Cardiac septum (tissue), 1 donor: ENCODE data around the gene ATP6V1G3. TPM values are rescaled to one million over a fixed set of nuclear protein-coding genes. Genes with fewer than 3 reads are reported as not detected.
"Not testable (repeated sequence)": the region's sequence is repeated elsewhere in the genome, so short reads cannot be mapped to it uniquely, and the experiment has no call there.

Source experiments
- DNase-seq: peaks from one replicate; pipeline ENCODE4 v3.0.0-alpha.2; 2020; ENCODE audit warnings: low spot score
- intact Hi-C: fragments of 100-400 bp; cut with DNase I; formaldehyde crosslinking; loops from one replicate; pipeline ENCODE4 v1.14.0; 2022
- total RNA-seq: library from RNA; stranded (reverse); fragmentation: NEBNext Ultra II Directional; extraction: Animal tissue kit (Norgen Biotek cat#: 25700); gene quantifications from one replicate; pipeline ENCODE4 v1.2.1, GENCODE V29; 2021
- donor health status: DM: no; HTN: no; CAD: no.

ATP6V1G3 gene
- total RNA-seq, 1 donor from 2014 or later, result not detected

- intact Hi-C loops, result no loop called here
Observed at GRCh38 chr1:198544265-198544664, 3.8 kb upstream of the ATP6V1G3 start.

DNA sequence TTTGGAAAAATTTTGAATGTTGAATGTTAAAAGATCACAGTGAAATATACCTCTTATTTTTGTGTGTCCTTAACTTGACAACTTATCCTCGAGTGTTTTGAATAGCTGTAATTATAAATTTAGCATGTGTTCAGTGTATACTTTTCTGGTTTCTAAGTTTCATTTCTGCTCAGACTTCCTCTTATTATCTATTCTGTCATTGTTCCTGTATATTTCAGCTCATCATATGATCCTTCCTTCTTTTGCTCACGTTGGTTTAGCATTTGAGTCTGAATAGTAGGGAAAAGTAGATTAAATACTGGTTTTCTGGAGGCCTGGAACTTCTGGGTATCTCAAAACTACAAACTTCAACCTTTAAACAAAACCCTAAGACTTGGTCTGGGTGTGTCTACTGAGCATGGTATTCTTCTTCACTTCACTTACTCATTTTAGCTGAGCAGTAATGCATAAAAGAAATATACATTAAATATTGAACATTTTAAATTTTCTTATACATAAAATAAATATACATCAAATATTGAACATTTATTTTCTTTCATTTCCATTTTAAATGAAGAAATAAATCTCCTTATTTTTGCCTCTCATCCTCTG, 3.3 kb upstream of the ATP6V1G3 start:
- intact Hi-C loops, result no loop called here
- no peak for DNase-seq

More at GRCh38 chr1:198544265-198544664, 3.8 kb upstream of the ATP6V1G3 start:
- no peak for DNase-seq

GRCh38 chr1:198542632-198543031, 2.2 kb upstream of the ATP6V1G3 start:
- no peak for DNase-seq
- intact Hi-C loops, result no loop called here

GRCh38 chr1:198541737-198542136, 1.3 kb upstream of the ATP6V1G3 start:
- intact Hi-C loops, result no loop called here
- DNase-seq, result no peak

- DNase-seq, result no peak
- intact Hi-C loops, result no loop called here
Observed at GRCh38 chr1:198538579-198539364, 1.7 kb downstream of the ATP6V1G3 start.

- intact Hi-C loops, result no loop called here
- no peak for DNase-seq
Observed at GRCh38 chr1:198535631-198536030, 4.8 kb downstream of the ATP6V1G3 start.

DNA sequence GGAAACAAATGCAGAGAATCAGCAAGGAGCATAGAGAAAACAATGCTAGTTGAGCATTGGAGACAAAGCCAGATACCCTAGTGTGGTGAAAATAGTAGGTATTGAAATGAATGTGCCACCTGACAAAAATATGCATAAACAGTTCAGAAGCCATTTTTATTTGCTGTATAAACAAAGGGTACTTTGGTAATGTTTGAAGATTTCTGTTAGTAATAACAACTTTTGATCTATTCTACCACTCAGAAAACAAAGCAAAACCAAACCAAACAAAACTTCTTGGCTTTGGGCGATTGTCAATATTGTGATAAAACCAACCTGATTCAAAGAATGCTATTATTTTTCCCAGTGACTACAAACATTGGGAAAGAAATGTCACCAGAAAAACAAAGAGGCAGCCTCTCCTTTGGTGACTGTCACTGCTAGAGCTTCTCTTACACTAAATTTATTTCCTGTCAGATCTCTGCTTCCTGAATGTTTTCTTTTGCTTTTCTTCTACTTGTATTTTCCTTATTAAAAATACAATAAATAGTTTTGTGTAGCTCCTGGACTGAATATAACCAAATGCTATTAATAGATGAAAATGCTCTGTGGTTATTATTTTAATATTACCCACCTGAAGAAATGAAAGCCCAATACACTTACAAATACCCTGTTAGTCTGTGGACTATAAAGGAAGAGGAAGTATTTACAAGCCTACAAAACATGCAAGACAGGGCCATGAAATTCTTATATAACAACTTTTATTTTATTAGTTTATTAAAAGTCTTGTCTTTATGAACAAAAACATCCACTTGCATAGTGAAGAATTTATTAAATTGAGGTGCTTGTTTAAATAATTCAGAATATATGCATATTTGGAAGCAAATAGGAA, 5.7 kb downstream of the ATP6V1G3 start:
- intact Hi-C loops, result no loop called here

GRCh38 chr1:198531891-198532290, 8.6 kb downstream of the ATP6V1G3 start:
- no peak for DNase-seq
- intact Hi-C loops, result no loop called here

More for the DNA sequence above, 5.7 kb downstream of the ATP6V1G3 start:
- no peak for DNase-seq

GRCh38 chr1:198530953-198531352, 9.5 kb downstream of the ATP6V1G3 start:
- intact Hi-C loops, result no loop called here
- no peak for DNase-seq

- no peak for DNase-seq
Observed at GRCh38 chr1:198529414-198529813, 11.1 kb downstream of the ATP6V1G3 start.

DNA sequence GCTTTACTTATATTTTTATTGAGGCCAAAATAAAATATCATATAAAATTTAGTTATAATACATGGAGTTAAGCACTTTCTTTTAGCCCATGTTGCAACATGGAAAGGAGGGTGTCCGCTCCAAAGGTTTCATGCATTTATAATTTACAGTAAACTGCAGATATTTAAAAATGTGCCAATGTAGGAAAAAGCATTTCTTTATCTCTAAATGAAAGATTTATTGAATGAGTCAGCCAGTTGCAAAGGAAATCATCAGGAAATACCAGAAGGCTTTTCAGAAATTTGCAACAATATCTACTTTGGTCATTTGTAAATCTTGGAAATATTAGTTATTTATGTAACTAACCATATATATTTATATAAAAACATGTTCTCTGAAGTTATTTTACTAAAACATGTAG, 12.1 kb downstream of the ATP6V1G3 start:
- intact Hi-C loops, result no loop called here
- DNase-seq, result no peak

More at GRCh38 chr1:198529414-198529813, 11.1 kb downstream of the ATP6V1G3 start:
- intact Hi-C loops, result no loop called here

GRCh38 chr1:198524556-198524955, 15.9 kb downstream of the ATP6V1G3 start:
- intact Hi-C loops, result no loop called here

DNA sequence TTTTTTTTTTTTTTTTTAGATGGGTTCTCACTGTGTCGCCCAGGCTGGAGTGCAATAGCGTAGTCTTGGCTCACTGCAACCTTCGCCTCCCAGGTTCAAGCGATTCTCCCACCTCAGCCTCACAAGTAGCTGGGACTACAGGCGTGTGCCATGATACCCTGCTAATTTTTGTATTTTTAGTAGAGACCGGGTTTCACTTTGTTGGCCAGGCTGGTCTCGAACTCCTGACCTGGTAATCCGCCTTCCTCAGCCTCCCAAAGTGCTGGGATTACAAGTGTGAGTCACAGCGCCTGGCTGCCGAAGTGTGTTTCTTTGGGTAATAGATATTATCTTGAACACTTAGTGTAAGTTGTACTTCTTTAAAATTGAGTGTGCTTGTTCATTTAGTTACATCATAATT, 16.4 kb downstream of the ATP6V1G3 start:
- intact Hi-C loops, DNase-seq: not testable (repeated sequence)

More at GRCh38 chr1:198524556-198524955, 15.9 kb downstream of the ATP6V1G3 start:
- DNase-seq, result no peak

GRCh38 chr1:198523182-198523950, 17.1 kb downstream of the ATP6V1G3 start:
- intact Hi-C loops, result no loop called here
- DNase-seq, result no peak

DNA sequence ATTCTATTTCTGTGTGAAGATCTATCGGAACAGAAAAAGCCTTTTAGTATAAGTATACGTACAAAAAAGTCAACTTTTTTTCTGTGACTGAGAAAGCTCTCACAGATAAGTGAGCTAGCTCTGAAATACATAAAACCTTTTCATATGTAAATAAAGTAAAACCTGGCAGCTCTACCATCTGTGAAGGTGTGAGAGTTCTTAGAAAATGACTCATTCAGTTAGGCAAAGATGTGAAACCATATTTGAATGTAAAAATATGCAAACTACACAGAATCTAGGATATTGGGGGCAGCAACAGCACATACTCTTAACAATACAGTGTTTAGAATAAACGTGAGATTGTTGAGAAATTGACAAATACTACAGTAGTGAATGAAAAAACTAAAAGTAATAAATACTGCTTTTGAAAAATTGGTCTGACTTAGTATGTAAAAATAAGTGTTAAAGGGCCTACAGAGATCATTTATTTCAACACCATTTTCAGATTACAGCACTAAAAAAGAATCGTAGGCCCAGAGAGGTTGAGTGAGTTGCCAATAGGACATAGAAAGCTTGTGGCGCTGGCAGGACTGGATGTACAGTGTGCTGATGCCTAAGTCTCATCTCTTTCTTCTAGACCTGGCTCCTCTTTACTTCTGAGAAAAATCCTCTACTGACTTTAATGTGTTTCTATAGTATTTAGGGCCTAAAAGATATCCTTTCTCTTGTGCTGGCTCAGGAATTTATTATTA, 19.8 kb downstream of the ATP6V1G3 start:
- intact Hi-C loops, result no loop called here
- no peak for DNase-seq

DNA sequence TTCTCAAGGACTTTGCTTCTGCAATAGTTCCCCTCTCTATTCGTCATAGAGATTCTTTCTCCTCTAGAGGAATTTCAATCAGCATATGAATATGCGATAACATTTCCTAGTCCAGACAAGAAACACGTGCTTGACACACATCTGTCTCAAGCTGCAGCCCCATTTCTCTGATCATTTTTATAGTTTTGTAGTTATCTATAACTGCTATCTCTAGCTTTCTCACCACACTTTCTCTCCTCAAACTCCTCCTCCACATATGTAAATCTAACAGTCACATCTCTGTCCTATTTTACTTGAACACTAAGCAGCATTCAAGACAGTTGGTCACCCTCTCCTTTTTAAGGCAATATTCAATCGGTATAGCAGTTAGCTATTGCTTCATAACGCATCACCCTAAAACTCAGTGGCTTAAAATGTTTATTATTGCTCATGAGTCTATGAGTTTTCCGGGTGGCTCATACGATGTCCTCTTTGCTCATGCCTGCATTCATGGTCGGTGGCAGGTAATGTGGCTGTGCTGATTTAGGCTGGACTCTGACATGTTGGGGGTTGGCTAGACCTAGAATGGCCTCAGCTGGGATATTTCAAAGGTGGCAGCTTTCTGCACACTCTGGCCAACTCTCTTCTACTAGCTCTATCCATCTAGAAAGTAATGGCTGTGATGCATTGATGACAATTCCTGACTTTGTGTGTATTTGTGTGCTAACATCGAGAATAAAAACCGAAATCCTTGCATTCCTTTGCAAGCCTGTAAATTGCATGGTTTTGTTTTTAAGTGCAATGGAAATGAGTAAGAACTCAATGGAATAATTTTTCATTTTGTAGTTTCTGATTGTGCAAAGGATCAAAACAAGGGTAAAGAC, 20.6 kb downstream of the ATP6V1G3 start:
- DNase-seq, result no peak
- intact Hi-C loops, result no loop called here

- intact Hi-C loops, result no loop called here
- no peak for DNase-seq
Observed at GRCh38 chr1:198517623-198518199, 22.8 kb downstream of the ATP6V1G3 start.

DNA sequence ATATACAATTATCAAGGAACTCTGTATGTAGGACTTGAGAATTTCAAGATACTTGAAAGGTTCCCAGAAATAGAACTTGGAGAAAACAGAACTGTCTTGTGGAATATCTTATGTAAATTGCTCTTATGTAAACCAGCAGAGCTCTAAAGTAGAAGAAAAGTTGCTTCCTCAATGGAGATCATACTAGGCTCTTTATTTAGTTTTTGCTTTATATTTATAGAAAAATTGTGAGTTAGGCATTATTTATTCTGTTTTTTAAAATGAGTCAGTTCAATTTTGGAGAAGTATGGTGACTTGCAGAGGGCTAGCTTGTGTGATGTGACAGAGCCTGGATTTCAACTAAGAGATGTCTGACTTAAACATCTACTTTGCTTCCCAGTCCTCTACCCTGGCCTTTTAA, 40.4 kb downstream of the ATP6V1G3 start:
- intact Hi-C loops, result no loop called here
- DNase-seq, result no peak
